Measurements from ENCODE around the gene P3H3. TPM values are rescaled to one million over a fixed set of nuclear protein-coding genes. Genes with fewer than 3 reads are reported as not detected.
A peak's percentile ranks its signal among the peaks of the same experiment; 100 is the strongest.

P3H3 gene
- polyA plus RNA-seq, 2 of the 4 experiments (the other 2 are of a cell fraction), result 8.6 to 21.9 TPM

GRCh38 chr12:6810758-6811157 lies 17.4 kb upstream of the P3H3 start:
- no peak overlapping the region for H3K4me2 ChIP-seq
- no peak overlapping the region for H3K4me3 ChIP-seq
- ATAC-seq, result peak in 1 of 2 experiments; percentile 43; a peak in 3 of 6 replicates
- WGBS (ENCODE audit: missing lambda C conversion rate), result 92% methylated on average over 1 of the region's 1 CpG
- no peak for TF ChIP-seq TFCP2L1 (CRISPR knock-in tag; IDR thresholded peaks at IDR 0.05)
- no peak for TF ChIP-seq GATA3 (IDR thresholded peaks at IDR 0.05; ENCODE audit: borderline replicate concordance)
- TF ChIP-seq HOXA7 (CRISPR knock-in tag; IDR thresholded peaks at IDR 0.05), result no peak
- TF ChIP-seq ATOH8 (CRISPR knock-in tag; IDR thresholded peaks at IDR 0.05; ENCODE audit: low read depth), result no peak
- TF ChIP-seq, protein P1, sequence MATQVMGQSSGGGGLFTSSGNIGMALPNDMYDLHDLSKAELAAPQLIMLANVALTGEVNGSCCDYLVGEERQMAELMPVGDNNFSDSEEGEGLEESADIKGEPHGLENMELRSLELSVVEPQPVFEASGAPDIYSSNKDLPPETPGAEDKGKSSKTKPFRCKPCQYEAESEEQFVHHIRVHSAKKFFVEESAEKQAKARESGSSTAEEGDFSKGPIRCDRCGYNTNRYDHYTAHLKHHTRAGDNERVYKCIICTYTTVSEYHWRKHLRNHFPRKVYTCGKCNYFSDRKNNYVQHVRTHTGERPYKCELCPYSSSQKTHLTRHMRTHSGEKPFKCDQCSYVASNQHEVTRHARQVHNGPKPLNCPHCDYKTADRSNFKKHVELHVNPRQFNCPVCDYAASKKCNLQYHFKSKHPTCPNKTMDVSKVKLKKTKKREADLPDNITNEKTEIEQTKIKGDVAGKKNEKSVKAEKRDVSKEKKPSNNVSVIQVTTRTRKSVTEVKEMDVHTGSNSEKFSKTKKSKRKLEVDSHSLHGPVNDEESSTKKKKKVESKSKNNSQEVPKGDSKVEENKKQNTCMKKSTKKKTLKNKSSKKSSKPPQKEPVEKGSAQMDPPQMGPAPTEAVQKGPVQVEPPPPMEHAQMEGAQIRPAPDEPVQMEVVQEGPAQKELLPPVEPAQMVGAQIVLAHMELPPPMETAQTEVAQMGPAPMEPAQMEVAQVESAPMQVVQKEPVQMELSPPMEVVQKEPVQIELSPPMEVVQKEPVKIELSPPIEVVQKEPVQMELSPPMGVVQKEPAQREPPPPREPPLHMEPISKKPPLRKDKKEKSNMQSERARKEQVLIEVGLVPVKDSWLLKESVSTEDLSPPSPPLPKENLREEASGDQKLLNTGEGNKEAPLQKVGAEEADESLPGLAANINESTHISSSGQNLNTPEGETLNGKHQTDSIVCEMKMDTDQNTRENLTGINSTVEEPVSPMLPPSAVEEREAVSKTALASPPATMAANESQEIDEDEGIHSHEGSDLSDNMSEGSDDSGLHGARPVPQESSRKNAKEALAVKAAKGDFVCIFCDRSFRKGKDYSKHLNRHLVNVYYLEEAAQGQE (IDR thresholded peaks at IDR 0.05), result no peak
- no peak for TF ChIP-seq CBX8 (IDR thresholded peaks at IDR 0.05)
- TF ChIP-seq, protein P2, sequence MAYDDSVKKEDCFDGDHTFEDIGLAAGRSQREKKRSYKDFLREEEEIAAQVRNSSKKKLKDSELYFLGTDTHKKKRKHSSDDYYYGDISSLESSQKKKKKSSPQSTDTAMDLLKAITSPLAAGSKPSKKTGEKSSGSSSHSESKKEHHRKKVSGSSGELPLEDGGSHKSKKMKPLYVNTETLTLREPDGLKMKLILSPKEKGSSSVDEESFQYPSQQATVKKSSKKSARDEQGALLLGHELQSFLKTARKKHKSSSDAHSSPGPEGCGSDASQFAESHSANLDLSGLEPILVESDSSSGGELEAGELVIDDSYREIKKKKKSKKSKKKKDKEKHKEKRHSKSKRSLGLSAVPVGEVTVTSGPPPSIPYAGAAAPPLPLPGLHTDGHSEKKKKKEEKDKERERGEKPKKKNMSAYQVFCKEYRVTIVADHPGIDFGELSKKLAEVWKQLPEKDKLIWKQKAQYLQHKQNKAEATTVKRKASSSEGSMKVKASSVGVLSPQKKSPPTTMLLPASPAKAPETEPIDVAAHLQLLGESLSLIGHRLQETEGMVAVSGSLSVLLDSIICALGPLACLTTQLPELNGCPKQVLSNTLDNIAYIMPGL (CRISPR knock-in tag; IDR thresholded peaks at IDR 0.05; ENCODE audit: borderline replicate concordance), result no peak
- TF ChIP-seq PHF8 (IDR thresholded peaks at IDR 0.05; ENCODE audit: borderline replicate concordance, low read depth), result no peak
- TF ChIP-seq JUNB (IDR thresholded peaks at IDR 0.05), result no peak
- no peak for TF ChIP-seq POLR2A (IDR thresholded peaks at IDR 0.05; ENCODE audit: low read length)
- TF ChIP-seq HEYL (CRISPR knock-in tag; IDR thresholded peaks at IDR 0.05), result no peak
- ChIA-PET POLR2A (no interaction called here), CTCF (interaction anchor here (0.7 to 10.9 kb wide), 6 partner anchors 14 to 59 kb away, joined by 4 to 129 read pairs (median 5); partner anchors contain the start of genes GPR162, MLF2 and P3H3)
- DNase-seq (ENCODE audit: low read depth in 1 of 2, low spot score in 1 of 2), result no peak
- peaks cover 6% of the 10 kb centered on the region; the same call in 1 of the 3 replicates for H3K4me1 ChIP-seq
- FAIRE-seq, result no peak
- no peak overlapping the region for H3K27ac ChIP-seq
- H3K9me3 ChIP-seq, result no peaks in the 10 kb centered on the region

DNA sequence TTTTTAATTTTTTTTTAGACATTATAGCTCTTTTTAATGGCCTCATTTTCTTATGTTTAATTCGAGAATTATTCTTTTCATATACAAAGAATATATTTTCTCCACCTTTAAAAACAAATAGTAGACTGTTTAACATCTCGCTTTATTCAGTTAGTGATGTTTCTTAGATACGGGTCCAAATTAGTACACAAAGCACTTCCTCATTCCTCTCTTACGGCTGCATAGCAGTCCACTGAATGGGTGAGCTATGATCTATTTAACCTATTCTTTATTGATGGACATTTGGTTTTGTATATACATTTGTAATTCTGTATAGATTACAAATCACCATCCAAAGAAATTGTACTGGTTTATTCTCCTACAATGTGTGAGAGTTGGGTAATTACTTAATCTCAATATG lies 14.8 kb upstream of the P3H3 start:
- no peaks in the 10 kb centered on the region for H3K9me3 ChIP-seq
- ChIA-PET POLR2A (interaction anchor here (1.1 kb wide), 1 partner anchor 8 kb away, joined by 4 read pairs; the partner anchor contains the start of gene GPR162), CTCF (interaction anchor here (1.5 to 10.9 kb wide), 6 partner anchors 11 to 60 kb away, joined by 3 to 129 read pairs (median 8); partner anchors contain the start of genes GPR162, MLF2, P3H3 and PTMS)
- H3K4me1 ChIP-seq, result no peaks in the 10 kb centered on the region
- H3K4me2 ChIP-seq, result no peak overlapping the region
- H3K27ac ChIP-seq, result no peak overlapping the region
- no peak for TF ChIP-seq HOXB5 (CRISPR knock-in tag; IDR thresholded peaks at IDR 0.05)
- no peak for TF ChIP-seq CHD4 (IDR thresholded peaks at IDR 0.05; ENCODE audit: borderline replicate concordance)
- TF ChIP-seq CBX2 (IDR thresholded peaks at IDR 0.05; ENCODE audit: borderline replicate concordance, low read depth), result no peak
- TF ChIP-seq NFE2L2 (conservative IDR thresholded peaks at IDR 0.05; ENCODE audit: low read length), result no peak
- TF ChIP-seq CHD2 (IDR thresholded peaks at IDR 0.05; ENCODE audit: low read length, partially characterized antibody), result no peak
- no peak for TF ChIP-seq GATA3 (IDR thresholded peaks at IDR 0.05; ENCODE audit: borderline replicate concordance)
- TF ChIP-seq PHF8 (IDR thresholded peaks at IDR 0.05; ENCODE audit: borderline replicate concordance, low read depth), result no peak
- 42% methylated on average over 4 of the region's 4 CpGs for WGBS (ENCODE audit: missing lambda C conversion rate)
- no peak overlapping the region for H3K4me3 ChIP-seq
- no peak for DNase-seq (ENCODE audit: low read depth in 1 of 2, low spot score in 1 of 2)
- ATAC-seq, result no peak
- no peak for FAIRE-seq

GRCh38 chr12:6816598-6816997 lies 11.6 kb upstream of the P3H3 start:
- Histone ChIP-seq H3K4me3 (no peak overlapping the region), H3K9me3 (no peaks in the 10 kb centered on the region), H3K27ac (no peak overlapping the region), H3K4me1 (peaks cover 5% of the 10 kb centered on the region), H3K4me2 (no peak overlapping the region)
- ATAC-seq, result no peak
- no peak for FAIRE-seq
- DNase-seq (ENCODE audit: low read depth in 1 of 2, low spot score in 1 of 2), result no peak
- 77% methylated on average over 3 of the region's 3 CpGs for WGBS (ENCODE audit: missing lambda C conversion rate)
- ChIA-PET POLR2A (no interaction called here), CTCF (interaction anchor here (0.8 to 10.9 kb wide), 6 partner anchors 8 to 50 kb away, joined by 3 to 129 read pairs (median 4); partner anchors contain the start of genes GPR162 and P3H3)
- no peak for TF ChIP-seq USF2 (IDR thresholded peaks at IDR 0.05)
- no peak for TF ChIP-seq HOXB13 (CRISPR knock-in tag; IDR thresholded peaks at IDR 0.05; ENCODE audit: low read depth)
- TF ChIP-seq KDM5A (IDR thresholded peaks at IDR 0.05), result no peak
- TF ChIP-seq, protein P3, sequence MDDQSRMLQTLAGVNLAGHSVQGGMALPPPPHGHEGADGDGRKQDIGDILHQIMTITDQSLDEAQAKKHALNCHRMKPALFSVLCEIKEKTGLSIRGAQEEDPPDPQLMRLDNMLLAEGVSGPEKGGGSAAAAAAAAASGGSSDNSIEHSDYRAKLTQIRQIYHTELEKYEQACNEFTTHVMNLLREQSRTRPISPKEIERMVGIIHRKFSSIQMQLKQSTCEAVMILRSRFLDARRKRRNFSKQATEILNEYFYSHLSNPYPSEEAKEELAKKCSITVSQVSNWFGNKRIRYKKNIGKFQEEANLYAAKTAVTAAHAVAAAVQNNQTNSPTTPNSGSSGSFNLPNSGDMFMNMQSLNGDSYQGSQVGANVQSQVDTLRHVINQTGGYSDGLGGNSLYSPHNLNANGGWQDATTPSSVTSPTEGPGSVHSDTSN (IDR thresholded peaks at IDR 0.05), result no peak
- TF ChIP-seq BCL3 (IDR thresholded peaks at IDR 0.05), result no peak
- no peak for TF ChIP-seq GATA3 (IDR thresholded peaks at IDR 0.05; ENCODE audit: borderline replicate concordance)
- TF ChIP-seq FOSB (CRISPR knock-in tag; IDR thresholded peaks at IDR 0.05), result no peak
- no peak for TF ChIP-seq HOXB5 (CRISPR knock-in tag; IDR thresholded peaks at IDR 0.05)
- no peak for TF ChIP-seq ZFP36 (IDR thresholded peaks at IDR 0.05; ENCODE audit: borderline replicate concordance, partially characterized antibody)

All from A549 (cell line).